ENCODE data around the gene DPYSL4. TPM values are rescaled to one million over a fixed set of nuclear protein-coding genes. Genes with fewer than 3 reads are reported as not detected.

Gene DPYSL4
- total and polyA plus RNA-seq, 3 donors from 2014 or later, result 11.7 to 21.0 (median 13.9) TPM

- Histone ChIP-seq H3K36me3 (ENCODE audit: low read depth, missing control alignments) (no peaks in the 10 kb centered on the region), H3K4me1 (no peaks in the 10 kb centered on the region), H3K4me3 (no peak overlapping the region), H3K27ac (no peak overlapping the region), H3K27me3 (no peaks in the 10 kb centered on the region), H3K9me3 (no peaks in the 10 kb centered on the region)
- 99% methylated on average over 6 of the region's 7 CpGs; no CpG with 5 or more reads in 1 of the 2 donors for whole genome bisulfite sequencing, 2 donors
- TF ChIP-seq CTCF (IDR thresholded peaks at IDR 0.05), result no peak
- TF ChIP-seq POLR2A (IDR thresholded peaks at IDR 0.05), result no peak
- DNase-seq, result no peak
- intact Hi-C loops (cut with DNase I; ENCODE audit: low total_unique reads), result no loop called here
These were observed 36.8 kb upstream of the DPYSL4 start for GRCh38 chr10:132149917-132150316.

GRCh38 chr10:132150777-132151176, 36.0 kb upstream of the DPYSL4 start:
- intact Hi-C loops (cut with DNase I; ENCODE audit: low total_unique reads), result no loop called here
- no peak overlapping the region for H3K4me3 ChIP-seq

DNA sequence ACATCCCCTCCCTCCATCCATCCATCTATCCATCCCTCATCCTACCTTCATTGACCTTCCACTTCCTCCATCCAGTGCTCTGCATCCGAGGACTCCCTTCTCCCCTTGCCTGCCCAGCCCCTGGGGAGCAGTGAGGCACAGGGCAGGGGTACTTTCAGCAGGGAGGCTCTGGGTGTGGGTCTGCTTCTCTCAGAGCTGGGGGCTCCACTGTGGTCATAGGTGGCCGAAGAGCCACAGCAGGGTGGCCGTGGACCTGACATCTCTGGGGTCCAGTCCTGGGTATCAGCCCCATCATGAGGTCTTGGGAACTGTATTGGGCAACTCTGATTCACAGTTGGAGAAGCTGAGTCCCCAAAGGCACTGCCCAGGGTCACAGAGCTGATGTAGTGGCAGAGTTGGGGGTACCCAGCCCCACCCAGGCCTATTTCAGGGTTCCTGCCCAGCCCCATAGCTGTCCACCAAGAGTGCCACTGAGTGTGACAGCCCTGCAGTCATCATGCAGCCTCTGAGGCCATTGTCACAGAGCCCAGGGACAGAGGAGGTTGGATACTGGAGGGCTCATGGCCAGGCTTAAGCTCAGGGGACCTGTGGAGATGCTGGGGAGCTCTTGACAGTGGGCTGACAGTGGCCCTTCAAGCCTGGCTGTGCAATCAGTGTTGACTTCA, 35.3 kb upstream of the DPYSL4 start:
- DNase-seq, result no peak
- TF ChIP-seq POLR2A (IDR thresholded peaks at IDR 0.05) (no peak), CTCF (IDR thresholded peaks at IDR 0.05) (no peak)
- no peaks in the 10 kb centered on the region for H3K36me3 ChIP-seq (ENCODE audit: low read depth, missing control alignments)

More at GRCh38 chr10:132150777-132151176, 36.0 kb upstream of the DPYSL4 start:
- H3K27me3 ChIP-seq, result no peaks in the 10 kb centered on the region
- H3K4me1 ChIP-seq, result no peaks in the 10 kb centered on the region
- no peak overlapping the region for H3K27ac ChIP-seq
- no peaks in the 10 kb centered on the region for H3K9me3 ChIP-seq
- no peak for TF ChIP-seq POLR2A (IDR thresholded peaks at IDR 0.05)
- no peak for TF ChIP-seq CTCF (IDR thresholded peaks at IDR 0.05)
- no peaks in the 10 kb centered on the region for H3K36me3 ChIP-seq (ENCODE audit: low read depth, missing control alignments)
- no peak for DNase-seq
- 91 to 98% methylated on average over 2 of the region's 2 CpGs for WGBS, 2 donors

DNA sequence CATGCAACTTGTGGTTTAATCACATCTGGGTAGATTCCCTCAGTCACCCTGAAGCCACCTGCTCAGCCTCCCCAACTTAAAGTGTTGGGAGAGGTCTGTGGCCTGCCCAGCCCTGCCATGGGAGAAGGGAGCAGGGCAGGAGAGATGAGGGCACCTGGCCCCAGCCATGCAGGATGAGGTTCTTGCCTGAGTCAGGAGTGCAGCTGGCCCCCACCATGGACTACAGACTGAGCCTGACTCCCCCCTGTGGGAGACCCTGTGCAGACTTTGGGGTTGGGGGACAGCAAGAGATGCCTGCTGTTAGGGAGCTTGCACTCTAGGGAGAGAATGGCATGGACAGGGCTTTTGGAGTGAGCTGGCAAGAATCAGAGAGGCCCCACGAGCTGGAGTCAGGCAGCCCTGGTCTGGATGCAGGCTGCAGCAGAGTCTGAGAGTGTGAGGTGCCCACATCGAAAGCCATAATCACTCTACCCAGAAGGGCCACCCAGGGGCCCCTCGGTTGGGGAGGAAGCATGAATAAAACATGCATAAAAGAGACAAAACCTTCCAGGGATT, 34.7 kb upstream of the DPYSL4 start:
- Histone ChIP-seq H3K27ac (no peak overlapping the region), H3K27me3 (no peaks in the 10 kb centered on the region), H3K9me3 (no peaks in the 10 kb centered on the region), H3K4me1 (no peaks in the 10 kb centered on the region), H3K4me3 (no peak overlapping the region), H3K36me3 (ENCODE audit: low read depth, missing control alignments) (no peaks in the 10 kb centered on the region)
- 56 to 72% methylated on average over 3 of the region's 3 CpGs for WGBS, 2 donors
- intact Hi-C loops (cut with DNase I; ENCODE audit: low total_unique reads), result no loop called here
- DNase-seq, result no peak
- TF ChIP-seq CTCF (IDR thresholded peaks at IDR 0.05) (no peak), POLR2A (IDR thresholded peaks at IDR 0.05) (no peak)

More for the DNA sequence above, 35.3 kb upstream of the DPYSL4 start:
- no peaks in the 10 kb centered on the region for H3K4me1 ChIP-seq
- H3K27ac ChIP-seq, result no peak overlapping the region
- no peaks in the 10 kb centered on the region for H3K9me3 ChIP-seq
- intact Hi-C loops (cut with DNase I; ENCODE audit: low total_unique reads), result no loop called here
- H3K27me3 ChIP-seq, result no peaks in the 10 kb centered on the region
- H3K4me3 ChIP-seq, result no peak overlapping the region
- 94 to 100% methylated on average over 3 of the region's 3 CpGs for WGBS, 2 donors

Data from testis (tissue), 3 donors.